ENCODE data around the gene LMF1.

Gene LMF1

DNA sequence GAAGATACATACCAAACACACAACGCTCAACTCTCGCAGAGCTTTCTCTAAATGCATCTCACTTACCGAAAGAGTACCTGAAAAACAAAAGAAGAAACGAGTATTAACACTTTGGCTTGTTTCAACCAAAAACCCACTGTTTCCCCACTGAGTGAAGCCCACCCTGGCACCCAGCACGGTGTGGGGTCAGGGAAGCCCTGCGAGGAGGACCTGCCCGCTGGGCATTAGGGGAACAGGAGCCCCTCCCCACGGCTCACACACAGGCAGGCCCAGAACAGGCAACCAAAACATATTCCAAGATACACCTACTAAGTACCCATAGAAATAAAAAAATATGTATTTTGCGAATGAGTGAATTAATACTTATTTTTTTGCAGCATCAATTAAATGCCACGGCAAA is 36.6 kb downstream of the LMF1 start:
- H3K4me1 Mint-ChIP-seq (ENCODE audit: low read depth): no peaks in the 10 kb centered on the region
- no peak overlapping the region for H3K27ac Mint-ChIP-seq
- no peaks in the 10 kb centered on the region for H3K9me3 Mint-ChIP-seq
- no peaks in the 10 kb centered on the region for H3K36me3 Mint-ChIP-seq (ENCODE audit: low read depth)
- no peak overlapping the region for H3K4me3 Mint-ChIP-seq
- no peaks in the 10 kb centered on the region for H3K27me3 Mint-ChIP-seq (ENCODE audit: low read depth)
- no peak for DNase-seq (ENCODE audit: low spot score)

DNA sequence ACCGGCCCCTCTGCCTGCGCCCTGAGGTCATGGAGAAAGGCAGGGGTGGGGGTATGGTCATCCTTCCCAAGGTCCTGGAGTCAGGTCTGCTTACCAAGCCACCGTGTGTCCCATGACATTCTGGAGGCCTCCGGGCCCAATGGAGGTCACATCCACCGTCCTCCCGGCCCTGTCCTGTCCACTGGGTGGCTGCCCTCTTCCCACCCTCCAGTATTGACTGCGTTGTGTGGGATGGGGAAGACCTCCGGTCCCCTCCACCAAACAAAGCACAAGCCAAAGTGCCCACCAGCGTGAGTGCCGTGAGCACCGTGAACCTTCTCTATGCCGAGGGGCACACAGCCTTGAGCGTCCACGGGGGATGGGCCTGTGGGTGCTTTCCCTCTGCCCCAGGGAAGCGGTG is 37.2 kb downstream of the LMF1 start:
- H3K36me3 Mint-ChIP-seq (ENCODE audit: low read depth): no peaks in the 10 kb centered on the region
- H3K4me1 Mint-ChIP-seq (ENCODE audit: low read depth): no peaks in the 10 kb centered on the region
- no peak for DNase-seq (ENCODE audit: low spot score)
- no peaks in the 10 kb centered on the region for H3K9me3 Mint-ChIP-seq
- H3K27ac Mint-ChIP-seq: no peak overlapping the region
- H3K4me3 Mint-ChIP-seq: no peak overlapping the region
- no peaks in the 10 kb centered on the region for H3K27me3 Mint-ChIP-seq (ENCODE audit: low read depth)

DNA sequence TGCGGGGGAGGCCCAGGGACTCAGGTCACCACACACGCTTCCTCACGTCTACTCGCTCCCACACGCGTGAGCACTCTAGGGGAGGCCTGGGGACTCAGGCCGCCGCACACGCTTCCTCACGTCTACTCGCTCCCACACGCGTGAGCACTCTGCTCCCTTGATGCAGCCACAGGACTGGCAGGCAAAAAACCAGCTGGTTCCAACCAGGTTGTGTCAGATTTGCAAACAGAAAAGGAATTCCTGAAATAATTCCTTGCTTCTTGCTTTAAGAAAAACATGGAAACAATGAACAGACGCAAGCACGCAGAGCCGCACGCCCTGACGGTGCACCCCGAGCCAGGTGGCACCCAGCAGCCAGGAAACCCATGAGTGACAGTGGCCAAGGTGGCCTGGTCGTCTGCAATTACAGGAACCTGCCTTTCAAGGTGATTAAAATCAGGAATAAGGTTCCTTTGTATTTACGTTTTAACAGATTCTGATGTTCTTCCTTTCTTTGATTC is 37.9 kb downstream of the LMF1 start:
- DNase-seq (ENCODE audit: low spot score): no peak

DNA sequence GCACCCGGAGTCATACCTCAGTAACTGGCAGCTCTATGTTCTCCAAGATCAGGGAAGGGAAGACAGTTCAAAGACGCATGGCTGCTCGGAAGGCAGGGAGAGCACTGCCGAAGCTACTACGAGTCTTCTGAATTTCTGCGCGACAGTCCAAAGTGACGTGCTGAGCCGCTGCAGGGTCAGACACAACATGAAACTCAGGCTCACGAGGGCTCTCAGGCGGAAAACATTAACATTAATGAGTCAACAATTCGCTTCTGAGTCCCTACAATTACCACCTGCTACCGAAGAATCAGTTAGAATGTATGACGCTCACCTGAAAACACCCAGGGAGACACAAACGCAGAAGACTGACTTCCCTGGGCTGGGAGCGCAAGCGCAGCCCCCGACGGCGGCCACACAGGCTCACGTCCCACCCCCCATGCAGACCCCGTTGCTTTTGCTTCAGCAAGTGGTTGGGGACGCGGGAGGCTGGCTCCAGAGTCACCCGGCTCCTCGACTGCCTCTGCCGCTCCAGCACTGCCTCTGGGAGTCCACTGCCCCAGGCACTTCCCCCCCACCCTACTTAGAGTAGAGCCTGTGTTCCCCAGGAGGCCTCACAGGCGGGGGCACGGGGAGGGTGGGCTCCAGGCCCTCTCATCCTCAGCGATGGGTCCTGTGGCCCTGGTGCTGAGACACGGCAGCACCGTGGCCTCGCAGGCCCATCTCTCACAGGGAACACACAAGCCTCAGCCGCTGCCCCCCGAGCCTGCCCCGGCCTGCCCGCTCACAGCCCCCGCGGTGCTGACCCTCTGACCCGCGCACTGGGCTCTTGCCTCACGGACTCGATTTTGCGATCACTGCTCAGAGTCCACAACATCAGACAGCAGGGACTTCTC is 38.9 kb downstream of the LMF1 start:
- Mint-ChIP-seq H3K4me1 (ENCODE audit: low read depth) (no peaks in the 10 kb centered on the region), H3K27me3 (ENCODE audit: low read depth) (no peaks in the 10 kb centered on the region), H3K4me3 (no peak overlapping the region), H3K9me3 (no peaks in the 10 kb centered on the region), H3K36me3 (ENCODE audit: low read depth) (no peaks in the 10 kb centered on the region), H3K27ac (no peak overlapping the region)
- DNase-seq (ENCODE audit: low spot score): no peak

More for the DNA sequence above, 37.9 kb downstream of the LMF1 start:
- no peaks in the 10 kb centered on the region for H3K4me1 Mint-ChIP-seq (ENCODE audit: low read depth)
- H3K36me3 Mint-ChIP-seq (ENCODE audit: low read depth): no peaks in the 10 kb centered on the region
- no peaks in the 10 kb centered on the region for H3K9me3 Mint-ChIP-seq
- H3K4me3 Mint-ChIP-seq: no peak overlapping the region
- no peak overlapping the region for H3K27ac Mint-ChIP-seq
- H3K27me3 Mint-ChIP-seq (ENCODE audit: low read depth): no peaks in the 10 kb centered on the region

- no peak overlapping the region for H3K4me3 Mint-ChIP-seq
- peaks cover 3% of the 10 kb centered on the region for H3K9me3 Mint-ChIP-seq
- no peak overlapping the region for H3K27ac Mint-ChIP-seq
- H3K4me1 Mint-ChIP-seq (ENCODE audit: low read depth): no peaks in the 10 kb centered on the region
- no peak for DNase-seq (ENCODE audit: low spot score)
- no peaks in the 10 kb centered on the region for H3K27me3 Mint-ChIP-seq (ENCODE audit: low read depth)
- peaks cover 3% of the 10 kb centered on the region for H3K36me3 Mint-ChIP-seq (ENCODE audit: low read depth)
Measured at GRCh38 chr16:931171-931570, 39.6 kb downstream of the LMF1 start.

- Mint-ChIP-seq H3K27ac (no peak overlapping the region), H3K27me3 (ENCODE audit: low read depth) (no peaks in the 10 kb centered on the region), H3K4me3 (no peak overlapping the region), H3K9me3 (peaks cover 8% of the 10 kb centered on the region), H3K4me1 (ENCODE audit: low read depth) (no peaks in the 10 kb centered on the region), H3K36me3 (ENCODE audit: low read depth) (peaks cover 8% of the 10 kb centered on the region)
- no peak for DNase-seq (ENCODE audit: low spot score)
Measured at GRCh38 chr16:930511-930910, 40.3 kb downstream of the LMF1 start.

- Mint-ChIP-seq H3K4me1 (ENCODE audit: low read depth) (no peaks in the 10 kb centered on the region), H3K9me3 (peaks cover 8% of the 10 kb centered on the region), H3K36me3 (ENCODE audit: low read depth) (peaks cover 8% of the 10 kb centered on the region), H3K27me3 (ENCODE audit: low read depth) (no peaks in the 10 kb centered on the region), H3K4me3 (no peak overlapping the region), H3K27ac (no peak overlapping the region)
- no peak for DNase-seq (ENCODE audit: low spot score)
Measured at GRCh38 chr16:930076-930475, 40.7 kb downstream of the LMF1 start.

- H3K36me3 Mint-ChIP-seq (ENCODE audit: low read depth): peaks cover 11% of the 10 kb centered on the region
Measured at GRCh38 chr16:929227-930073, 41.3 kb downstream of the LMF1 start.

DNA sequence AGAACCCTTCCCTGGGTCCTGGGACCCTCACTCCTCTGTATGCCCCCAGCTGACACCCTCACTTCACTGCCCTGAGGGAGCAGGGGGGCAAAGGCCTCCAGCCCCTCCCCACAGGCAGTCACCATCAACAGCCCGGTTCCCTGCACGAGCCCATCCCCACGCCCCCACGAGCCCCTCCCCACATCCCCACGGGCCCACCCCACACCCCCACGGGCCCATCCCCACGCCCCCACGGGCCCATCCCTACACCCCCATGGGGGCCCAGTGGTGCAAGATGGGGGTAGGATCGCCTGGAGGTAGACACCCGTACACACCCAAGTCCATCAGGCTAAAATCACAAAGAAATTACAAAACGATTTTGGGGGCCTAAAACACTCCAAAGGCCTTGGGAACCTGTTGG is 42.3 kb downstream of the LMF1 start:
- H3K27ac Mint-ChIP-seq: no peak overlapping the region
- peaks cover 8% of the 10 kb centered on the region for H3K9me3 Mint-ChIP-seq
- H3K4me3 Mint-ChIP-seq: no peak overlapping the region
- H3K4me1 Mint-ChIP-seq (ENCODE audit: low read depth): no peaks in the 10 kb centered on the region
- no peaks in the 10 kb centered on the region for H3K27me3 Mint-ChIP-seq (ENCODE audit: low read depth)
- no peak for DNase-seq (ENCODE audit: low spot score)
- H3K36me3 Mint-ChIP-seq (ENCODE audit: low read depth): peaks cover 11% of the 10 kb centered on the region

More at GRCh38 chr16:929227-930073, 41.3 kb downstream of the LMF1 start:
- no peak for DNase-seq (ENCODE audit: low spot score)
- Mint-ChIP-seq H3K27ac (no peak overlapping the region), H3K4me1 (ENCODE audit: low read depth) (no peaks in the 10 kb centered on the region), H3K27me3 (ENCODE audit: low read depth) (no peaks in the 10 kb centered on the region), H3K9me3 (peaks cover 8% of the 10 kb centered on the region), H3K4me3 (no peak overlapping the region)

GRCh38 chr16:927931-928330 is 42.9 kb downstream of the LMF1 start:
- Mint-ChIP-seq H3K4me3 (no peak overlapping the region), H3K36me3 (ENCODE audit: low read depth) (peaks cover 11% of the 10 kb centered on the region), H3K4me1 (ENCODE audit: low read depth) (no peaks in the 10 kb centered on the region), H3K27me3 (ENCODE audit: low read depth) (no peaks in the 10 kb centered on the region), H3K9me3 (peaks cover 8% of the 10 kb centered on the region), H3K27ac (no peak overlapping the region)
- DNase-seq (ENCODE audit: low spot score): no peak

DNA sequence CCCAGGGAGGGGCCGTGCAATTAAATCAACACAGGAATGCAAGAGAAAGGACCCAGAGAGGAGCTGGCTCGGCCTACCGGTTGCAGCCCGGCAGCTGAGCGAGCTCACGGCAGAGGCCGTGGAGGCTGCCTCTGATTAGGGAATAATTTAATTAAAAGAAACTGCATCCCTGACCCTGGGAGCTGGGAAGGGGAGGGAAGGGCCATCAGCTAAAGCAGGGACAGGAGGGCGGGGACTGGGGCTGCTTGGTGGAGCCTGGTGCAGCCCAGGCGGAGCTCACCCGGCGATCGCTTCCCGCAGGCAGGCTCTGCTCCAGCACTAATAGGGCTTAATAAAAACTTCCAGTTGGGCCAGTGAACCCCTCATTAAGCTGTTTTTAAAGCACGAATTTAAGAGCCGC is 43.4 kb downstream of the LMF1 start:
- H3K27me3 Mint-ChIP-seq (ENCODE audit: low read depth): no peaks in the 10 kb centered on the region
- no peak for DNase-seq (ENCODE audit: low spot score)
- H3K36me3 Mint-ChIP-seq (ENCODE audit: low read depth): peaks cover 12% of the 10 kb centered on the region
- H3K27ac Mint-ChIP-seq: no peak overlapping the region
- H3K4me1 Mint-ChIP-seq (ENCODE audit: low read depth): no peaks in the 10 kb centered on the region
- no peak overlapping the region for H3K4me3 Mint-ChIP-seq
- peaks cover 10% of the 10 kb centered on the region for H3K9me3 Mint-ChIP-seq

GRCh38 chr16:926715-927114 is 44.1 kb downstream of the LMF1 start:
- H3K4me1 Mint-ChIP-seq (ENCODE audit: low read depth): no peaks in the 10 kb centered on the region
- H3K27ac Mint-ChIP-seq: no peak overlapping the region
- peaks cover 12% of the 10 kb centered on the region for H3K9me3 Mint-ChIP-seq
- H3K4me3 Mint-ChIP-seq: no peak overlapping the region
- H3K27me3 Mint-ChIP-seq (ENCODE audit: low read depth): no peaks in the 10 kb centered on the region
- DNase-seq (ENCODE audit: low spot score): no peak
- H3K36me3 Mint-ChIP-seq (ENCODE audit: low read depth): peaks cover 16% of the 10 kb centered on the region

DNA sequence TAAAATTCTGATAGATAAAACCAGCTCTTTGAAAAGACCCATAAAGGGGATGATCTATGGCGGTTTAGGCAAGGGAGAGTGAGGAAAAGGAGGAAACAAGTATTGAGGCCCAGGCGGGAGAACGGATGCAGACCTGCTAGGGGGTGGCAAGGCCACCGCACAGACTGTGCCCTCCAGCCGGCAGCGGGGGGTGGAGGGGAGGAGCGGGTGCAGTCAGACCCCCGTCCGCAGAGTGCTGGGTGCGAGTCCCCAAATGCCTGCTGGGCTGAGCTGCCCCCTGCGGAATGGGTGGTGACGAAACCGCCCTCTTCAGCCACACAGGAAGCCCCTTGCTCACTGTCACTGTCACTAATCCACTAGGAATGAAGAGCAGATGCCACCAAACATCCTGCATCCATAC is 46.0 kb downstream of the LMF1 start:
- DNase-seq (ENCODE audit: low spot score): no peak
- Mint-ChIP-seq H3K9me3 (peaks cover 12% of the 10 kb centered on the region), H3K27me3 (ENCODE audit: low read depth) (no peaks in the 10 kb centered on the region), H3K4me3 (no peak overlapping the region), H3K27ac (no peak overlapping the region), H3K4me1 (ENCODE audit: low read depth) (no peaks in the 10 kb centered on the region), H3K36me3 (ENCODE audit: low read depth) (peaks cover 19% of the 10 kb centered on the region)

- Mint-ChIP-seq H3K4me3 (no peak overlapping the region), H3K27me3 (ENCODE audit: low read depth) (no peaks in the 10 kb centered on the region), H3K36me3 (ENCODE audit: low read depth) (peaks cover 19% of the 10 kb centered on the region), H3K9me3 (peaks cover 12% of the 10 kb centered on the region), H3K4me1 (ENCODE audit: low read depth) (no peaks in the 10 kb centered on the region), H3K27ac (no peak overlapping the region)
- DNase-seq (ENCODE audit: low spot score): no peak
Measured at GRCh38 chr16:924063-924462, 46.7 kb downstream of the LMF1 start.
